Measurements from ENCODE around the gene RNF126.
A peak's percentile ranks its signal among the peaks of the same experiment; 100 is the strongest.
"Not testable (repeated sequence)": the region's sequence is repeated elsewhere in the genome, so short reads cannot be mapped to it uniquely, and the experiment has no call there.

The RNF126 gene

DNA sequence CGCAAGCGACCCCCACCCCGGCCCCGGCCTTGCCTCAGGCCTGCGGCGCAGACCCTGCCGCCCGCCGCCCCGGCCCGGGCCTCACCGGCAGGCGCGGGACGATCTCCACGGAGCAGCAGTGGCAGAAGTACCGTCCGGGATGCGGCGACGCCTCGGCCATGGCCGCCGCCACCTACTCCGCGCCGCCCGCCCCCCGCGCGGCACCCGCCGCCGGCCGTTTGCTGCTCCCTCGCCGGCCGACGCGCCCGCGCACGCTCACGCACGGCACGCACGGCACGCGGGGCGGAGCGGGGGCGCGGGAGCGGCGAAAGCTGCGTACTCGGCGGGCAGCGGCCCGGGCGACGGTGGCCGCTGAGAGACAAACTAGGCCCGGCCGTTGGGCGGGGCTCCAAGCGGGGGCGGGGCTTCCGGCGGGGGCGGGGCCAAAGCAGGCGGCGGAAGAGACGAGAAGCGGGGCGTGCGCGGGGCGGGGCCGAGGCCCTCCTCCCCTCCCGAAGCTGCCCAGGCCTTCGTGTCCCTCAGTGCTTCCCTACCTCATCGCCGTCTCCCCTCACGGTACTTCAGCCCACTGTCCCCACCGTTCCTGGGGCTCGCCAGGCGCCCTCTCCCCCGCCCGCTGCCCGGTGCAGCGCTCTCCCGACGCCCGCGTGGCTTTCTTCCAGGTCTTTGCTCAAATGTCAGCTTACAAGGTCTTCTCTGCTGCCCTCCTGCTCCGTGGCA lies at the start of gene RNF126:
Gene RNF126 (minus strand): TSS at position 253 of the 720 bp plus-strand sequence. CDS start 93 bp downstream, at position 160.
- peak; percentile 90 for DNase-seq

DNA sequence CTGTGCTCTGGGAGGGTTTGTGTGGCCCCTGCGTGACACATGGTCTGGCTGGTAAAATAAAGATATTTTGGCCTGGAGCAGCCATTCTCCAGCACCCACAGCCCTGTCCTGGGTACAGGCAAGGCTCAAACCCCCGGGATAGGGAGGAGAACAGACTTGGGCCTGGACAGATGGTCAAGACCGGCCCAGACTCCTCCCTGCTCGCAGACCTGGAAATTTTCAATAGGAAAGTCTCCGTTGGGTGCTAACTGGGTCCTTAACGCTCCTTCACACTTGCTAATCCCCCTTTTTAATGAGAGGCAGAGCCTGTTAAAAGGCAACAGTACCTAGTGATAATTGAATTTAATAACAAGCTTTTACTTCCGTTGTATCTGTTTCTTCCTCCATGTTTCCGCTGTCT lies 48.2 kb upstream of the RNF126 start:
- no peak for DNase-seq

DNA sequence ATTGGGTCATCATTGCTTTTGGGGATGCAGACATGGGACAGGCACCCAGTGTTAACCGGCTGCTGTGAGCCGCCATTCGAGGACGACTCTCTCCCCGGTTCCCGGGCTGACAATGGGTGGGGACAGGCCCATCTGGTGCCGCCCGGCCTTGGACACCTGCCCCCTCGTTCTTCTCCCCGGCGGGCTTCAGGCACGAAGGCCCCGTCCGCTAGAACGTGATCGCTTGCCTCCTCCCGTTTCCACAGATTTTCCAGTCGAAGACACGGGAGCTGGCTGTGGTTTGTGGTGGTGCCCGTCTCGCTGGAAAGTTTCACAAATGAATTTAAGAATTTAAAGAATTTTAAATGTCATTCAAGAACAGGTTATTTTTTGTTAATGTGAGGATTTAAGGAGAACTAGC lies 47.8 kb upstream of the RNF126 start:
- no peak for DNase-seq

DNA sequence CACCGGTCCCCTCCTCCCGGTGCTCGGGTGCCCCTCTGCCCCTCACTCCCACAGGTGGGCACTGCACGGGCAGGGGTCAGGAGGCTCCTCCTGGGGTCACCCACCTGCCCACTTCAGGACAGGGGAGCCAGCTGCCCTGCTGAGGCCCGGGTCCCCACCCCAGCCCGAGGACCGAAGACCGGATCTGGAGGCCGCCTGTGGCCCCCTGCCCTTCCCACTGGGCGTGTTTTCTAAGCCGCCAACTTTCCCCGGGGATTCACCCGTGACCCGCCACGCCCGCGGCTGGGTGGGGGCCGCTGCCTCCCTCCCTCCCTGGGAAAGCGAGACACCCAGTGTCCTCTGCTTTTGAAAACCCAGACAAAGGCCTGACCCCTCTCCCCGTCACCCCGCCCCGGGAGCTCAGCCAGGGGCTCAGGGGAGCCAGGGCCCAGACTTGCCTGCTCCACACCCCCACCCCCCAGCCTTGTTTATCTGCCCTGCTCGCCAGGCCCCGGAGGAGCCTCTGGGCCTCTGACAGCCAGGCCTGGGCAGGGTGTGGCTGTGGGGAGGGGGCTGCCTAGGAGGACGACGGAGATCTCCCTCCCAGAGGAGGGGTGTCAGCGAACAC lies 47.1 kb upstream of the RNF126 start:
- no peak for DNase-seq

DNA sequence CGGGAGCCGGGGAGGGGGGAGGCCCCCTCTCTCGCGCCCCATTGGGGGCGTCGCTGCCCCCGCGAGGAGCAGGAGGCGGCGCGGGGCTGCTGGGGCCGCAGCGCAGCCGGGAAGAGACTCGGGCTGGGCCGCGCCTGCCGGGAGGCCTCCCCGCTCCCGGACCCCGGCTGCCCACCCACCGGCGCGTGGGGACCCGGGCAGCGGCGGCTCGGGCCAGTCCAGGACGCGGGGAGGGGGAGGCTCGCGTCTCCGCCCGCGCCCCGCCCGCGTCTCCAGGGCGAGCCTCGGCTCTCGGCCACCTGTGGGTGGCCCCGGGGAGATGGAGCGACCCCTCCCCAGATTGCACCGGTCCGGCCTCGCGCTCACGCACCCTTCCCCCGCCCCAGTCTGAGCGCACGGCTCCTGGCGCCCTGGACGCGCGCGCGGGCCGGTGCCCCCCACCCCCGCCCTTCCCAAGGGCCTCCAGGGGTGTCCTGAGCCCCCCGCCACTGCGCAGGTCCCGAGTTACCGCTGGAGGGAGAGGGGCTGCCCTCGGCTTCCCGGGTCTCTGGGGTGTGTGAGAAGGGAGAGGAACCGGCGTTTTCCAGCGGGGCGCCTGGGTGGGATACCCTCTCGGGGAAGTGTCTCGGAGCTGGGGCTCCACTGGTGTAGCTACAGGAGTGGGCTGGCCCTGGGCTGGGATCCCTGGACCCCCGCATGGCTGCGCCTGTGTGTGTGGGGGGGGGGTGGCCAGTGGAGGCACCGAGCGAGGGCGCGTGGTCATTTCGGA lies 46.4 kb upstream of the RNF126 start:
- DNase-seq, result no peak

DNA sequence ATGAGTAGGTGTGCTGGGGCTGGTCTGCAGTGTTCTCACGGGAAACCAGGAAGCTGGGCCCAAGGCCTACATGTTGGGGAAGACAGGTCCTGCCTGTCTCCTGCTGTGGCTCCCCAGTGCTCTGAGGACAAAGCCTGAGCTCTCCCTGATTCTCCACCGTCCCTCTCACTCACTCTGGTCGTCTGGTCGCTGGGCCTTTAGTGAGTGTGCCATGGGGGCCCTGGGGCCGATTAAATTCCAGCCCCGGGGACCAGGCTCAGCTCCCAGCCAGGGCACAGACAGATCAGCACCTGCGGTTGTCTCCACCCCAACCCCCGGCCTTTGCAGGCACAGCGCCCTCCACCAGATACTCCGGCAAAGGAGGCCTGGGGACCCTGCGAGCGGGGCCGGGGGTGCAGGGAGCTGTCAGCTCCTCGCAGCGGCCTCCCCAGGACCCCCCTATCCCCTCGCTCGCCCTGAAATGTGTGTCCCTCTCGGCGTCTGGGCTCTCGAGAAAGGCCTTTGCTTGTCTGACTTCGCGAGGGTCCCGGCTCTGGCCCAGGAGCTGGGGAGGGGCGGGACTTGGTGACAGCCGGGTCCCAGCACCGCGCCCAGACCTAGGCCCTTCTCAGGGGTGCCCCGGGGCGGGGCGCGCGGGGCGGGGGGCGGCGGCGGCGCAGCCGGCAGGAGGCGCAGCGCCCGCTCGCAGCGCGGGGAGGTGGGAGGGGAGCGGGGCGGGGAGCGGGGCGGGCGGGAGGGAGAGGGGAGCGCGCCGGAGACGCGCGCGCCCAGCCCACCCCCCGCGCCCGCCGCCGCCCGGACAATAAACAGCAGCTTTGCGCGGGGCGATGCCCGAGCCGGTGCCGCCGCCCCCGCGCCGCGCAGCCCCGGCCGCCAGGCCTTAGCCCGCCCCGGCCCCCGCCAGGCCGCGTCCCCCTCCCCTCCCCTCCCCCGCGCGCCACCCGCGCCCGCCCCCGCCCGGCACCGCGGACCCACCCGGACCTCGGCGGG lies 45.4 kb upstream of the RNF126 start, which contains the start of gene PALM:
Gene PALM (plus strand): TSS at position 782 of the 990 bp plus-strand sequence. CDS start 212 bp downstream, outside the sequence.
- peak; percentile 33 for DNase-seq

DNA sequence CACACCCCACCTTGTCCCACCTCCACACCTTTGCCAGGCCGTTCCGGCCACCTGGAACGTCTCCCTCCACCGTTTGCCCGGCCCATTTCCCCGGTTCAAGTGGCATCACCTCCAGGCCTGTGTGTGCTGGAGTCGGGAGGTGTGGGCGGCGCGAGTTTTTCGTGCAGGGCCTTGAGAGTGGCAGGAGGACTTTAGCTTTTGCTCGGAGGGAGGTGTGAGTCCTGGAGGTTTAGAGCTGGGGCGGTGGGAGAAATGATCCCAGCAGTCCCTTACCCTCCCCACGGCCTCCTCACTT lies 41.4 kb upstream of the RNF126 start:
- no peak for DNase-seq

DNA sequence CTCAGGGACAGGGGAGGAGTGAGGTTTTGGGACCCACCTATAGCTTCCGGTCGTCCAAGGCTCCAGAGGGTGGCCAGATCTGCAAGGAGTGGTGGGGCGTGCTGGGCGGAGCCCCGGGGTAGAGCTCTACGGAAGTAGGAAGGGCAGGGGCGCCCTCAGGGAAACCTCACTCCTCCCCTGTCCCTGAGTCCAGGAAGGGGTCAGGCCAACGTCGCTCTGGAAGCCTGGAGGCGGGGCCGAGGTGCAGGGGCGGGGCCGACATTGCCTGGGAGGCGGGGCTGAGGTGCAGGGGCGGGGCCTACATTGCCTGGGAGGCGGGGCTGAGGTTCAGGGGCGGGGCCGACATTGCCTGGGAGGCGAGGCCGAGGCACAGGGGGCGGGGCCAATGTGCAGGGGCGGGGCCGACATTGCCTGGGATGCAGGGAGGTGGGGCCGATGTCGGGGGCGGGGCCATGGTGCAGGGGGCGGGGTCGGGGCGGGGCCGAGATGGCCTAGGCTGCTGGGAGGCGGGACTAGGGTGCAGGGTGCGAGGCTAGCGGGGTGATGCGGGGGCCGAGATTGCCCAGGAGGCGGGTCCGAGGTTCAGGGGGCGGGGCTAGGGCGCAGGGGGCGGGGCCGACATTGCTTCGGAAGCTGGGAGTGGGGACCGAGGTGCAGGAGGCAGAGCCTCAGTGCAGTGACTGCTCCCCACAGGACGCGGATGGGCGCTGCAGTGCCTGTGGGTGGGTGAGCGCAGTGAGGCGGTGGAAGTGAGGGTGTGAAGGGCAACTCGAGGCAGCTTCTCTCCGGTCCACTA lies 40.8 kb upstream of the RNF126 start:
- no peak for DNase-seq

DNA sequence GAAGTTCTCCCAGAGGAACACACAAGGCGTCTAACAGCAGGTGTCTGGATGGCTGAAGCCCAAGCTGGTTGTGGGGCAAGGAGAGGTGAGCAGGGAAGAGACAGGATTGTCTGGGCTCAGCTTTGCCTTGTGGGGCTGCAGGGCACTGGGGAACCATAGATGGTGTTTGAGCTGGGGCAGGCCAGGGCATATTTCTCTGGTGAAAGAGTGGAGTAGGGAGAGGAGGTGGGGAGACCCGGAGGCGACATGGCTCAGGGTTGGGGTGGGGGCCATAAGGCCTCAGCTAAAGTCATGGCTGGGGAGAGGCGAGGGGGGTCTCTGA lies 40.3 kb upstream of the RNF126 start:
- DNase-seq, result no peak

DNA sequence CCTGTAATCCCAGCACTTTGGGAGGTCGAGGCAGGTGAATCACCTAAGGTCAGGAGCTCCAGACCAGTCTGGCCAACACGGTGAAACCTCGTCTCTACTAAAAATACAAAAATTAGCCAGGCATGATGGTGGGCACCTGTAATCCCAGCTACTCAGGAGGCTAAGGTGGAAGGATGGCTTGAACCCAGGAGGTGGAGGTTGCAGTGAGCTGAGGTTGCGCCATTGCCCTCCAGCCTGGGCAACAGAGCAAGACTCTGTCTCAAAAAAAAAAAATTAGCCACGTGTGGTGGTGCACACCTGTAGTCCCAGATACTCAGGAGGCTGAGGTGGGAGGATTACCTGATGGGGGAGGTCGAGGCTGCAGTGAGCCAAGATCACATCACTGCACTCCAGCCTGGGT lies 39.8 kb upstream of the RNF126 start:
- DNase-seq, result not testable (repeated sequence)

DNA sequence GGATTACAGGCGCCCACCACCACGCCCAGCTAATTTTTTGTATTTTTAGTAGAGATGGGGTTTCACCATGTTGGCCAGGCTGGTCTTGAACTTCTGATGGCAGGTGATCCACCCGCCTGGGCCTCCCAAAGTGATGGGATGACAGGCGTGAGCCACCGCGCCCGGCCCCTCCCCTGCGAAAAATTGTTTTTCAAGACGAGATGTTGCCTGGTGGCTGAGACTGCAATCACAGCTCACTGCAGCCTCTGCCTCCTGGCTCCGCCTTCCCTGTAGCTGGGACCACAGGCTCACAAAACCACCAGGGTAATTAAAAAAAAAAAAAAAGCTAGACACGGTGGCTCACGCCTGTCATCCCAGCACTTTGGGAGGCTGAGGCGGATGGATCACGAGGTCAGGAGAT lies 36.9 kb upstream of the RNF126 start:
- DNase-seq, result not testable (repeated sequence)

DNA sequence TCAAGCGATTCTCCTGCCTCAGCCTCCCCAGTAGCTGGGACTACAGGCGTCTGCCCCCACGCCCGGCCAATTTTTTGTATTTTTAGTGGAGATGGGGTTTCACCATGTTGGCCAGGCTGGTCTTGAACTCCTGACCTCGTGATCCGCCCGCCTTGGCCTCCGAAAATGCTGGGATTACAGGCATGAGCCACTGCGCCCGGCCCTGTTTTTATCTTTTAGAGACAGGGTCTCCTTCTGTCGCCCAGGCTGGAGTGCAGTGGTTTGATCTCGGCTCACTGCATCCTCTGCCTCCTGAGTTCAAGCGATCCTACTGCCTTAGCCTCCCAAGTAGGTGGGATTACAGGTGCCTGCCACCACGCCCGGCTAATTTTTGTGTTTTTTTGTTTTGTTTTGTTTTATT lies 35.5 kb upstream of the RNF126 start:
- DNase-seq, result not testable (repeated sequence)

DNA sequence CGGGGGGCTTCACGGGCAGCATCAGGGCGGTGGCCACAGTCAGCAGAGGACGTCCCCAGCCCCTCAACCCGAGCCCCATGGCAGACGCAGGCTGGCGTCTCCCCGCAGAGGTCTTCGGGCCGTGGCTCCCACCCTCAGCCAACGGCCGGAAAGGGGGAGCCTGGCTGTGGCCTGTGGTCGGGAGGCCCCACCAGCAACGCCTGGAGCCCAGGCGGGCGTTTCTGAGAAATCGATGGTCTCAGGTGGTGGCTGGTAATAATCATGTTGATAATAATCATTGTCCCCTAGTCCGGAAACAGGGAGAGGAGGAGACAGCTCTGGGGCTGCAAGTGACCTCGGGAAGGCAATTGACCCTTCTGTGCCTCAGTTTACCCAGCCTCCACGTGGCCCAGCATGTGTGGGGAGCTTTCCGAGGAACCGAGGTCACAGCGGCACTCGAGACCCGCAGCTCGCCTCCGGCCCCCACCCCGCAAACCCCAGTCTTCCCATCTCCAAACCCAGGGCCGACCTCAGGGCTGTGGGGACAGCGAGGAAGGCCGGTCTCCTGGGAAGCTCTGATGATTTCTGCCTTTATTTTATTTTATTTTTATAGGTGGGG lies 32.4 kb upstream of the RNF126 start, which contains the start of gene PRSS57:
Gene PRSS57 (minus strand): TSS at position 101 of the 598 bp plus-strand sequence. CDS start 22 bp downstream, at position 79.
- DNase-seq, result no peak

DNA sequence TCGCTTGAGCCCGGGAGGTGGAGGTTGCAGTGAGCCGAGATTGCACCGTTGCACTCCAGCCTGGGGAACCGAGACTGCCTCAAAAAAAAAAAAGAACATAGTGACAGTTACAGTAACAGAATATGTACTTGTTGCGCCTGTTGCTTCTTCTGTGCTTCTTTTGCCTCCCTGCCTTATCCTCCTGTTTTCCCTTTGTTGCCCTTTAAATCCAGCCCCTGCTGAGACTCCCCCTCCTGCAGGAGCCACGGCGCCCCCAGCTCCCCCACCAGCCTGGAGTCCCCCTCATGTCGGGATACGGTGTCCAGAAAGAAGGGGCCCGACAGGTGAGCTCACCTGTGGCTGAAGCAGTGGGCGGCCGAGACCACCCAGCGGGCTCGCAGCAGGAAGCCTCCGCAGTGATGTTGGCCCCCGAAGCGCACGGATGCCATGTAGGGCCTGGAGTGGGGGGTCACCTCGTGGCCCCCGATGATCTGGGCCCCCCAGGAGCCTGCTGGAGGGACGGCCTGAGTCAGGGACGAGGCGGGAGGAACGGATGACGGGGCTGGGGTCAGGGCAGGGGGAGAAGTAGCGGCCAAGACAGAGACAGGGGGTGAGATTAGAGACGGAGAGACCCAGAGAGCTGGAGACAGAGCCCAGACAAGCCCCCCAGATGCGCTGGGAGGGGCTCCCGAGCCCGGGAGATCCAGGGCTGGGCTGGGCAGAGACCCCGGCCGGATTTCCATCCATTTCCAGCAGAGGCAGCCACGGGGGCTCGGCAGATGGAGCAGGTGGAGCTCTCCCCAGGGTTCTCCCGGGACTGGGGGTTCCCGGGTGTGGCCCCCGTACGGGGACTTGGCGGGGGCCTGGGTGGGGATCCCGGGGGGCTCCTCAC lies 31.7 kb upstream of the RNF126 start:
- no peak for DNase-seq

DNA sequence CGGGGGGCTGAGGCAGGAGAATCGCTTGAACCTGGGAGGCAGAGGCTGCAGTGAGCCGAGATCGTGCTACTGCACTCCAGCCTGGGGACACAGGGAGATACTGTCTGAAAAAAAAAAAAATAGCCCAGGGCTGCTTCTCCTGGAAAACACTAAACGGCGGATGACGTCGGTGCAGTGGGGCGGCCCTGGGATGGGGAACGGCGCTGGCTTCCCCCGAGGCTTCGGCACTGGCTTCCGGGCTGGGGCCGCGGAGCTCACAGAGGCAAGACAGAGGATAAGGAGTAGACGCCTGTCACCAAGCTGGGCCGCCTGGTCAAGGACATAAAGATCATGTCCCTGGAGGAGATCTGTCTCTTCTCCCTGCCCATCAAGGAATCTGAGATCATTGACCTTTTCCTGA lies 27.2 kb upstream of the RNF126 start:
- DNase-seq, result no peak

DNA sequence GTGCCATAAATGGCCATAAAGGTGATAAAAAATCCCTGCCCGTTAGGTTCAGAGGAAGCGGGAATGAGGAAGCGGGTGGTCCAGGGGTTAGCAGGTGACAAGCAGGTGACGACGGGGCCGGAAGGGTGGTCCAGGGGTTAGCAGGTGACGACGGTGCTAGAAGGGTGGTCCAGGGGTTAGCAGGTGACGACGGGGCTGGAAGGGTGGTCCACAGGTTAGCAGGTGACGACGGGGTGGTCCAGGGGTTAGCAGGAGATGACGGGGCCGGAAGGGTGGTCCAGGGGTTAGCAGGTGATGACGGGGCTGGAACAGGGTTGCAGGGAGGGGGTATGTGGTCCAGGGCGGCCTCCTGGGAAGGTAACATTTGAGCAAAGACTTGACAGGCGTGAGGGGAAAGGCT lies 26.0 kb upstream of the RNF126 start:
- DNase-seq, result no peak

DNA sequence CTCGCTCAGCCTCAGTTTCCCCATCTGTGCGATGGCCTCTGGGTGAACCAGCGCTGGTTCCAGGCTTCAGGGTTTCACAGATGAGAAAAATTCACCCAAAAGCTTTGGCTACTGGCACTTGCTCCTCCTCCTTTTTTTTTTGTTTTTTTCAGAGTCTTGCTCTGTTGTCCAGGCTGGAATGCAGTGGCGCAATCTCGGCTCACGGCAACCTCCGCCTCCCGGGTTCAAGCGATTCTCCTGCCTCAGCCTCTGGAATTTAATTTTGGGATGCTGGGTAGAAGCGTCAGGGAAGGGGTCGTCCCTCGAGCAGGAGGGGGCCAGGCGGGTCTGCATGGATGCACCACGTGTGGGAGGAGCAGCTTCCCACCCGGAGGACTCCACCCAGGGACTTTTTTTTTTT lies 25.2 kb upstream of the RNF126 start:
- no peak for DNase-seq

DNA sequence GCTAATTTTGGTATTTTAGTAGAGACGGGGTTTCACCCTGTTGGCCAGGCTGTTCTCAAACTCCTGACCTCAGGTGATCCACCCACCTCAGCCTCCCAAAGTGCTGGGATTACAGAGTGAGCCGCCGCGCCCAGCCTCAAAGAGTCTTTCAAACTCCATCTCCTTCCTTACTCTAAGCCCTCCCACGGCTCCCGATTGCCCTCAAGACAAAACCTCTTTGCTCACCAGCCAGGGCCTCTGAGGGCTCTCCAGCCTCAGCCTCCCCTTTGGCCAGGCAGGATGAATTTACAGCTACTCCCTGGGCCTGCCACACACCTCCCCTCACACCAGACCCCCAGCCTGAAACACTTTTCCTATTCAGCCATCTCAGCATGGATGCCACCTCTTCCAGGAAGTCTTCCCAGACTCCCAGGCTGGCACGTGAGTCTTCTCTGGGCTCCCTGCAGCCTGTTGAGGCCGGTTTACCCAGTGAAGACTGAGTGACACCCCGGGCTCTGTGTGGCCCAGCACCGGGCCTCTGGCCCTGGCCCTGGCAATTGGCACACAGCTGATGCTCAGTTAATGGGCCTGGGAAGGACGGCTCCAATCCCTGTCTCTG lies 24.7 kb upstream of the RNF126 start:
- no peak for DNase-seq

DNA sequence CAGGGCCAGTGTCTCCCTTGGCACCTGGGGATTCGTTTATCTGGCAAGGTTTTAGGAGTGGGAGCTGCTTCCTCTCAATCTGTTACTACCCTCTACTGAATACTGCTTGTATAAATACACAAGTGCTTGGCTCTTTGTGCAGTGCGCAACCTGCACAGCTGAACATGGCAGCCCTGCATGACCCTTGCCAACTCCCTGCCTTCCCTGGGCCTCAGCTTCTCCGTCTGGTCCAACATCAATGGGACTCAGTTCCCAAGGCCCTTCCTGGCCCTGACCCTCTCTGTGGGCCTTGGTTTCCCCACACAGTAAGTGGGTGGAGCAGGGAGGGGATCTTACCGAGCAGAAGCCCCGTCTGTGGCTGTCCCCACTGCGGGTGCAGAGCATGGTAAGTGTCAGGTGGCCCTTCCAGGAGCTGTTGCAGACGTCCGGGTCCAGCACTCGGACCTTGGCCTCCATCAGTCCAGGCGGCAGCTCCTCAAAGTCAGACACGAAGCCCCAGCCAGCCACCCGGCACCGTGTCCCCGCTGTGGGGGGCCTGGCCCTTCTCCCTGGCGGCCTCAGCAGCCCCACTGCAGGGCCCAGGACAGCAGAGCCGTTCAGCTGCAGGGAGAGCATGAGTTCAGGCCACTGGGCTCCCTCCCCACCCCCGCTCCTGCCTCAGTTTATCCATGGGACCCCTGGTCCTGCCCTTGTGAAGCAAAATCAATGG lies 23.7 kb upstream of the RNF126 start:
- DNase-seq, result no peak

All from NCI-H2171 (cell line).